Stomach (tissue), 4 donors: Measurements from ENCODE around the gene MPHOSPH8.

ENCODE experiments used
- POLR2A ChIP-seq, 4 donors: fragments of 450-650 bp; IDR thresholded peaks; one replicate each; pipeline ENCODE4 v1.6.1; 2016; ENCODE audit warnings: antibody characterized with exemption in 4 of 4, control low read depth in 2 of 4, mild to moderate bottlenecking in 1 of 4, moderate library complexity in 1 of 4
- POLR2AphosphoS5 ChIP-seq, 3 donors: sonication (generic); formaldehyde crosslinking; IDR thresholded peaks; one replicate each; pipeline ENCODE4 v1.6.1; 2016; ENCODE audit warnings: antibody characterized with exemption in 3 of 3
- TF ChIP-seq, protein P1 (sequence below), 7 experiments: fragments of 450-650 bp in 4 of 7; fragments of 200-600 bp in 3 of 7; sonication (generic) in 3 of 7; IDR thresholded peaks; one replicate each; pipeline ENCODE4 v1.5.1; 2016 to 2019; ENCODE audit warnings: antibody characterized with exemption in 7 of 7, control low read depth in 2 of 7, mild to moderate bottlenecking in 1 of 7

GRCh38 chr13:19586904-19587634 lies 46.4 kb upstream of the MPHOSPH8 start:
- TF ChIP-seq, protein P1, sequence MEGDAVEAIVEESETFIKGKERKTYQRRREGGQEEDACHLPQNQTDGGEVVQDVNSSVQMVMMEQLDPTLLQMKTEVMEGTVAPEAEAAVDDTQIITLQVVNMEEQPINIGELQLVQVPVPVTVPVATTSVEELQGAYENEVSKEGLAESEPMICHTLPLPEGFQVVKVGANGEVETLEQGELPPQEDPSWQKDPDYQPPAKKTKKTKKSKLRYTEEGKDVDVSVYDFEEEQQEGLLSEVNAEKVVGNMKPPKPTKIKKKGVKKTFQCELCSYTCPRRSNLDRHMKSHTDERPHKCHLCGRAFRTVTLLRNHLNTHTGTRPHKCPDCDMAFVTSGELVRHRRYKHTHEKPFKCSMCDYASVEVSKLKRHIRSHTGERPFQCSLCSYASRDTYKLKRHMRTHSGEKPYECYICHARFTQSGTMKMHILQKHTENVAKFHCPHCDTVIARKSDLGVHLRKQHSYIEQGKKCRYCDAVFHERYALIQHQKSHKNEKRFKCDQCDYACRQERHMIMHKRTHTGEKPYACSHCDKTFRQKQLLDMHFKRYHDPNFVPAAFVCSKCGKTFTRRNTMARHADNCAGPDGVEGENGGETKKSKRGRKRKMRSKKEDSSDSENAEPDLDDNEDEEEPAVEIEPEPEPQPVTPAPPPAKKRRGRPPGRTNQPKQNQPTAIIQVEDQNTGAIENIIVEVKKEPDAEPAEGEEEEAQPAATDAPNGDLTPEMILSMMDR (IDR thresholded peaks at IDR 0.05): peak in 2 of 7 experiments; percentile 12 to 31
- TF ChIP-seq POLR2A (IDR thresholded peaks at IDR 0.05): no peak
- TF ChIP-seq POLR2AphosphoS5 (IDR thresholded peaks at IDR 0.05): no peak
